GM12864 (cell line): ENCODE data around the gene SRSF5.

Source experiments
- DNase-seq: peaks from one replicate; pipeline ENCODE4 v3.0.0-alpha.2; 2011; ENCODE audit warnings: low read depth
- H3K4me3 ChIP-seq: 2 replicates; pipeline ENCODE4 v1.5.1; 2011; ENCODE audit warnings: mild to moderate bottlenecking, low read depth, low read length, control low read depth
- TF ChIP-seq, protein P1 (sequence below): IDR thresholded peaks from 2 replicates; pipeline ENCODE4 v1.5.1; 2011; ENCODE audit warnings: low read depth, mild to moderate bottlenecking, moderate library complexity, low read length, control low read depth, inconsistent platforms; ENCODE audit errors: missing control alignments

SRSF5 gene

DNA sequence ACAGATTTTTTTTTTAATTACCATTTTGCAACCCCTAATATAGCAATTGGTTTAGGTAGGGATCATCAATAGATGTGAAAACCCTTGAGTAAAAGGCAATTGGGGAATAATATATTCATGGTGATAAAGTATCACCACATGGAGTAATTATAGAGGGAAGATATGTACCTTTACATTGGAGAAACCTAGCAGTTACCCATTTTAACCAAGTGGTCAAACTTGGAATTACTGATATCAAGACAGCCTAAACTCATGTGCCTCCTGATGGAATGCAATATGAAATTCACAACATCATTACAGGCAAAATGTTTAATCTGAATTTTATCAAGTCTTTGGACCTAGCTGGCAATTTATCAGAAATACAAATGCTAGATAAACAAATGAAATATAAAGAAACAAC, 36.8 kb downstream of the SRSF5 start:
- TF ChIP-seq, protein P1, sequence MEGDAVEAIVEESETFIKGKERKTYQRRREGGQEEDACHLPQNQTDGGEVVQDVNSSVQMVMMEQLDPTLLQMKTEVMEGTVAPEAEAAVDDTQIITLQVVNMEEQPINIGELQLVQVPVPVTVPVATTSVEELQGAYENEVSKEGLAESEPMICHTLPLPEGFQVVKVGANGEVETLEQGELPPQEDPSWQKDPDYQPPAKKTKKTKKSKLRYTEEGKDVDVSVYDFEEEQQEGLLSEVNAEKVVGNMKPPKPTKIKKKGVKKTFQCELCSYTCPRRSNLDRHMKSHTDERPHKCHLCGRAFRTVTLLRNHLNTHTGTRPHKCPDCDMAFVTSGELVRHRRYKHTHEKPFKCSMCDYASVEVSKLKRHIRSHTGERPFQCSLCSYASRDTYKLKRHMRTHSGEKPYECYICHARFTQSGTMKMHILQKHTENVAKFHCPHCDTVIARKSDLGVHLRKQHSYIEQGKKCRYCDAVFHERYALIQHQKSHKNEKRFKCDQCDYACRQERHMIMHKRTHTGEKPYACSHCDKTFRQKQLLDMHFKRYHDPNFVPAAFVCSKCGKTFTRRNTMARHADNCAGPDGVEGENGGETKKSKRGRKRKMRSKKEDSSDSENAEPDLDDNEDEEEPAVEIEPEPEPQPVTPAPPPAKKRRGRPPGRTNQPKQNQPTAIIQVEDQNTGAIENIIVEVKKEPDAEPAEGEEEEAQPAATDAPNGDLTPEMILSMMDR = peak; percentile 8
- no peak for DNase-seq
- no peak overlapping the region for H3K4me3 ChIP-seq

DNA sequence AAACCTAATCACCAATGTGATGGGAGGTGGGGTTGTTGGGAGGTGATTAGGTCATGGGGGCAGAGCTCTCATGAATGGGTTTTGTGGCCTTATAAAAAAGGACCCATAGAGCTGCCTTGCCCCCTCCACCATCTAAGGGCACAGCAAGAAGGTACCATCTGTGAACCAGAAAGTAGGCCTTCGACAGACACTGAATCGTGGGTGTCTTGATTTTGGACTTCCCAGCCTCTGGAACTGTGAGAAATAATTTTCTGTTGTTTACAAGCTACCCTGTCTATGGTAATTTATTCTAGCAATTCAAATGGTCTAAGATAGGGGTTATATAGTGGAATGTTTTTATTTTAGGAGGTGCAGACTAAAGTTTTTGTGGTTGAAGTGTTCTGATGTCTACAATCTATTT, 38.0 kb downstream of the SRSF5 start:
- no peak overlapping the region for H3K4me3 ChIP-seq
- TF ChIP-seq, protein P1 = no peak
- DNase-seq = no peak

DNA sequence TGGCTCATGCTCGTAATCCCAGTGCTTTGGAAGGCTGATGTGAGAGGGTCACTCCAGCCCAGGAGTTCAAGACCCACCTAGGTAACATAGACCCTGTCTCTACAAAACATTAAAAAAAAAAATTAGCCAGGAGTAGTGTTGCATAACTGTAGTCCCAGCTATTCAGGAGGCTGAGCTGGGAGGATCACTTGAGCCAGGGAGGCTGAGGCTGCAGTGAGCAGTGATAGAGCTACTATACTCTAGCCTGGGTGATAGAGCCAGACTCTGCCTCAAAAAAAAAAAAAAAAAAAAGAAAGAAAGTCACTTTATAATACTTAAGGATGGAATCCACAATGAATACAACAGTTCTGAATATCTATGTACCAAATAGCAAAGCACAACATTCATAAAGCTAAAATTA, 40.2 kb downstream of the SRSF5 start:
- no peak overlapping the region for H3K4me3 ChIP-seq
- TF ChIP-seq, protein P1 = no peak
- DNase-seq = no peak

DNA sequence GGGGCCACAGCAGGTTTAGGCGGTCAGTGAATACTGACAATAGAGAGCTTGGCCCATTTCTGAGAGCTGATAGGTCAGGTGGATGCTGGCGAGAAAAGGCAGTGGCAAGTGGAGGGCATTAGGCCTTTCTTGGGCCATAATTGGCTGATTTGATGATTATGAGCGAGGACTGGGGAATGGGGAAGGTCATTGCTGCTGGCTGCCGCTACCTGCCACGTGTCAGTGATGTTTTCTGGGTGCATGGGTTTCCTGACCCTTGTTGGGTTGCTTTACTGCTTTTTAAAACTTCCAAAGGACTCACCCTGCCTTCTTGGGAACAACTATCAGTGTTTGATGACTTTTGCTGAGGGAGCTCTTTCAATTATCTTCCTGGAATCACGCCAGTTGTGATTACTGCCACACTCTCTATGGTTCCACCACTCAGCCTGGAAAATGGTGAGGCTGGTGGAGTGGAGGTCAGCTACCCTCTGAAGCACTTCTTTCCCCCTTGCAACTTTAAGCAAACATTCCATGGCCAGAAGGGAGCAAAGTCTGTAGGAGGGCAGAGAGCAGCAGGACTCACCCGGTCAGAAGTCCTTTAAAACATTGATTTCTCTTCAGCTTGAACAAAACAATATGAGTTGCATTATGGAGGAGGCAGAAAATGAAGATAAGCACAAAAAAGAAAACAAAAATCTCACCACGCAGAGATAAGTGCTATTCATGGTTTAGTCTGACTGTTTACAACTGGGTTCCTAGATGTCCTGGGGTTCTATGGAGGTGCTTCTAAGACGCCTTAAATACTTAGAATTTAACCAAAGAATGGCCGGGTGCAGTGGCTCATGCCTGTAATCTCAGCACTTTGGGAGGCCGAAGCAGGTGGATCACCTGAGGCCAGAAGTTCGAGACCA, 42.2 kb downstream of the SRSF5 start:
- TF ChIP-seq, protein P1 = no peak
- no peak for DNase-seq
- H3K4me3 ChIP-seq = no peak overlapping the region

DNA sequence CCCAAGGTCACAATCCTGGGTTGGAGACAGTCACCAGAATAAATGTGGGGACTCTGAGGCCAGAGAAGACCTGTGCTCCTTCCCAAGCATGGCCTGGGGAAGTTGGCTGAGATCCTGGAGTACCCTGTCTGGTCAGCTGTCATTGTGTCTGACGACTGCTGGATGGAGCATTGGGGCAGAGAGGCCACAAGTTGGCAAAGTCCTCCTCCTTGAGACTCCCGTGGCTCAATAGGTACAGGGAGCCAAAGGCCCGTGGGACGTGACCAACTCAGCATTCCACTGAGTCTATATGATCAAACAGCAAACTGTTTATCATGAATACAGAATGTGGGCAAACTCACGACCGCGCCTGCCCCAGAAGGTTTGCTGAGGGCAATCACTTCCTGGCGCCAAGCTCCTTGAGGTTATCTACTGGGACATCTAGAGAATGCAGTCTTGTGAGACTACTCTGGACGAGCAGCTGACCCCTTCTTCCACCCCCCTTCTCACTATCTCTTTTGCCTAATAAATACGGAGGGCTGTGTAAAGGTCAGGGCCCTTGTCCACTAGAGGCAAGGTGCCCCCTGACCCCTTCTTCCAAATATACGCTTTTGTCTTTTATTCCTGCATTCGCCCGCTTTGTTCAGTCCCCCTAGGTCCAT, 44.4 kb downstream of the SRSF5 start:
- DNase-seq = no peak
- H3K4me3 ChIP-seq = no peak overlapping the region
- TF ChIP-seq, protein P1 = no peak

DNA sequence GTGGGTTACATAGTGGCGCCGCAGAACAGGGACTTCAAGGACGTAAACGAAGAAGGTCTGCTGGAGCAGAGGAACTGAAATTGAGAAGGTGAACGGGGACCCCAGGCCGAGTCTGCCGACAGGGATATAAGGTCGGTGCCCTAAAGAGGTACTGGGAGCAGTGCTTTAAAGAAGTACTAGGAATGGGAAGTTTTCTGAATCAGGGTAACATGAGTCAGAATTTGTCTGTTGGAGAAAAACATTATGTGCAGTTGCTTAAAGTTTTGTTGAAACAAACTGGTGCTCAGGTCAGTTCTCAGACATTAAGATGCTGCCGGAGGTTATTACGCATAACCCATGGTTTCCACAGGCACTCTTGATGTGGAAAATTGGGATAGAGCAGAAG, 44.9 kb downstream of the SRSF5 start:
- DNase-seq = no peak
- H3K4me3 ChIP-seq = no peak overlapping the region
- TF ChIP-seq, protein P1 = no peak
